Activated CD4-positive, alpha-beta T cell treated with anti-CD3 and anti-CD28 coated beads for 24 hours (primary cell): ENCODE results near the gene PAX9.

Source experiments
- DNase-seq, 2 donors: peaks; one replicate each; pipeline ENCODE4 v3.0.0-alpha.2; 2020; ENCODE audit warnings: low read depth in 2 of 2

PAX9 gene

GRCh38 chr14:36655963-36656686 lies 5.5 kb upstream of the PAX9 start:
- DNase-seq = no peak

GRCh38 chr14:36656687-36657398 lies 4.8 kb upstream of the PAX9 start:
- no peak for DNase-seq

- DNase-seq = no peak
Observed at GRCh38 chr14:36657399-36658122, 4.1 kb upstream of the PAX9 start.

GRCh38 chr14:36658123-36659009 lies 3.3 kb upstream of the PAX9 start:
- no peak for DNase-seq

- no peak for DNase-seq
Observed at GRCh38 chr14:36659010-36659821, 2.4 kb upstream of the PAX9 start.

- DNase-seq = no peak
Observed at GRCh38 chr14:36659822-36660735, 1.6 kb upstream of the PAX9 start.

GRCh38 chr14:36660736-36661505 lies 739 bp upstream of the PAX9 start:
- no peak for DNase-seq

- no peak for DNase-seq
Observed at GRCh38 chr14:36662258-36662542, 540 bp downstream of the PAX9 start.

- no peak for DNase-seq
Observed at GRCh38 chr14:36662543-36663403, 1.1 kb downstream of the PAX9 start.

GRCh38 chr14:36663404-36664321 lies 2.0 kb downstream of the PAX9 start:
- DNase-seq = no peak

GRCh38 chr14:36664322-36665193 lies 2.9 kb downstream of the PAX9 start:
- DNase-seq = no peak

GRCh38 chr14:36665887-36666415 lies 4.3 kb downstream of the PAX9 start:
- DNase-seq = no peak

- DNase-seq = no peak
Observed at GRCh38 chr14:36666416-36667206, 5.0 kb downstream of the PAX9 start.

GRCh38 chr14:36667679-36668078 lies 6.0 kb downstream of the PAX9 start:
- DNase-seq = no peak

- DNase-seq = no peak
Observed at GRCh38 chr14:36671149-36671548, 9.5 kb downstream of the PAX9 start.
